GM15510 (cell line): ENCODE data around the gene POR.

Experiments used
- POLR2A ChIP-seq: IDR thresholded peaks from 3 replicates; pipeline ENCODE4 v1.6.1; 2011; ENCODE audit warnings: borderline replicate concordance; ENCODE audit not compliant: insufficient read length; ENCODE audit errors: extremely low read depth

POR gene

DNA sequence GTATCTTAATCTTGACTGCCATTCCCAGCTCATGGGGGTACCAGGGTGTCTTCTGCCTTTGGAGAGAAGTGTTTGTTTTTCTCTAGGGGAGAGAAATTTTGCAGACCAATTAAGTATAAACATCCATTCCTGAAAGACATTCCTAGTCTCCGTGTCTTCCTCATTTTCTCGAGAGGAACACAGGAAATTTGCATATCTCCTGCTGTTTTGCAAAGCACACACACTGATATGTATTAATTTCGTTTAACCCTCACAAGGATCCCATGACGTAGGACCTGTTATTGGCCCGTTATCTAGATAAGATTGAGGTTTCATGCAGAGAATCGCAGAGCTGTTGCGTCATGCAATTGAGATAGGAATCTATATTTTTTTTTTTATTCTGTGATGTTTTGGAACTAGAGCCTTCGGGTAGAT is 35.2 kb upstream of the POR start:
- TF ChIP-seq POLR2A, result no peak

DNA sequence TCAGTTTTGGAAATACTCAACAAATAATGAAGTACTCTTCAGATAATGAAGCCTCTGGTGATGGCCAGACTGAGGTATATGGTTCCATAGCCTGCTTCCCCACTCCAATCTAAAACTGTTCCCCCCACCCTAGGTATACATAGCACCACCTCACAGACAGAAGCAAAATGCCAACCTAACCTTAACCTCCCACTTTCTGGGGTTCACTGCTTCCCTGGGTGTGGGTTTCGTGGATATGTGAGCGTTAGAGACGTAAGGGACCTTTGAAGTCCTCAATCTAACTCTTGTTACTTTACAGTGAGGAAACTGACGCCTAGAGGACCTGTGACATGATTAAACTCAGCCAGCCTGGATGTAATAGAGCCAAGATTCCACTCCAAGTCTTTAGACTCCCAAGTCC is 34.7 kb upstream of the POR start:
- no peak for TF ChIP-seq POLR2A

DNA sequence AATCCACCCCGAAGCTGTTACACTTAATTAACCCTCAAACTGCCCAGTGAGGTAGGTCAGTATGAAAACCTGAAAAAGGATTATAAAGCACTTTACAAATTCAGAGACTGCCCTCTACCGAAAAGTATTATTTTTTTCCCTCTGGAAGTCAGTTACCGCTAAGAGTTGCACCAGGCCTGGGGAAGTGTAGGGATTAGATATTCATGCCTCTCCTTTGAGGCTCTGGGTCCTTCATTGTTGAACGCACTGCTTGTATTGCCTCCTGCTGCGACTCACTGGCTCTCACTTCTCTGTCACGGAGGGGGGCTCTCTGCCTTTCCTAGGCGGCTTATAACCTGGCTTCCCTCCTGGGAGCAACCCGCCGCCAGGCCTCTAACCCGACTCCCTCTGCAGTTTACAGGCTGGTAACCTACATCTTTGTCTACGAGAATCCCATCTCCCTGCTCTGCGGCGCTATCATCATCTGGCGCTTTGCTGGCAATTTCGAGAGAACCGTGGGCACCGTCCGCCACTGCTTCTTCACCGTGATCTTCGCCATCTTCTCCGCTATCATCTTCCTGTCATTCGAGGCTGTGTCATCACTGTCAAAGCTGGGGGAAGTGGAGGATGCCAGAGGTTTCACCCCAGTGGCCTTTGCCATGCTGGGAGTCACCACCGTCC is 33.4 kb upstream of the POR start:
- TF ChIP-seq POLR2A, result no peak

DNA sequence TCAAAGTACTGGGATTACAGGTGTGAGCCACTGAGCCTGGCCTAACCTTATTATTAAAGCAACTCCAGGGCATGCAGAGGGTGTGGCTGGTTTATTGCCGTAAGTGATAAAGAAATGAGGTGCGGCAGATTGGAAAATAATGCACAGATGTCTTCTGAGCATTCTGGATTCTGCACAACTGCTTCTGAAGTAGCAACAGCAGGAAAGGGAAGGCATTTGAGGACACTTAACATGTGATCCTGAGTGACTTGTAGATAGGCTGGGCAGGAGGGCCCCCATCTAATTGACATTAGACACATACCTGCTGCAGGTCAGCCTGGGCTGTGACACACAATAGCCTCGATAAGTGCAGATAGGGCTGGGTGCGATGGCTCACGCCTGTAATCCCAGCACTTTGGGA is 30.5 kb upstream of the POR start:
- no peak for TF ChIP-seq POLR2A

DNA sequence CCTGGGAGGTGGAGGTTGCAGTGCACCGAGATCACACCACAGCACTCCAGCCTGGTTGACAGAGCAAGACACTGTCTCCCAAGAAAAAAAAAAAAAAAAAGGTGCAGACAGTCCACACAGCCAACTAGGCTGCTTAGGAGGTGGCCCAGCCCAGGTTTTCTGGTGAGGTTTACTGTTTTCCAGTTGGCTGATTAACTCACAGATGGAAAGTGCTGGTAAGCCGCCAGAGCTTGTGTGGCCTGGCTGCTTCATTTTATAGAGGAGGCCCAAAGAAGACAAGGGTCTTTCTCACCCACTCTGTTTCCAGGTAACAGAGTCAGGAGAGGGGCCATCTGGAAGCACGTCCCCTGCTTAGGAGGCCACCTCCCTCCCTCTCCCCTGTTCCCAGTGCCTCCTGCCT is 29.9 kb upstream of the POR start:
- TF ChIP-seq POLR2A, result no peak

DNA sequence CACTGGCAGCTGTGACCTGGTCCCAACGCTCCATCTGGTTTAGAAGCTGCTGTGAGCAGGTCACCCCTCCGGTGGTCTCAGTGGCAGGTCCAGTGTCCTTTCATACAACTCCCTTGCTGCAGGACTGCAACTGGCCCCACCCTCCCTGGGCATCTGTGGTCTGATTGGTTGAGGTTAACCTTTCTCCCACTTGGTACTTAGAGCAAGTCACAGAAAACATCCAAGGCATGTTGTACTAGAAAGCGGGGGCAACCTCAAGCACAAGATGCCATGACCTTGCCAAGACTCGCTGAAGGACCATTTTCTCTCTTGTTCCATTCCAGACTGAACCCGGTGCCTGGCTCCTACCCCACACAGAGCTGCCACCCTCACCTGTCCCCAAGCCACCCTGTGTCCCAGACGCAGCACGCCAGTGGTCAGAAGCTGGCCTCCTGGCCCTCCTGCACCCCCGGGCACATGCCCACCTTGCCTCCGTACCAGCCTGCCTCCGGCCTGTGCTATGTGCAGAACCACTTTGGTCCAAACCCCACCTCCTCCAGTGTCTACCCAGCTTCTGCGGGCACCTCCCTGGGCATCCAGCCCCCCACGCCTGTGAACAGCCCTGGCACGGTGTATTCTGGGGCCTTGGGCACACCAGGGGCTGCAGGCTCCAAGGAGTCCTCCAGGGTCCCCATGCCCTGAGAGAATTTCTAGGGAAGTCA is 27.1 kb upstream of the POR start:
- TF ChIP-seq POLR2A, result no peak

DNA sequence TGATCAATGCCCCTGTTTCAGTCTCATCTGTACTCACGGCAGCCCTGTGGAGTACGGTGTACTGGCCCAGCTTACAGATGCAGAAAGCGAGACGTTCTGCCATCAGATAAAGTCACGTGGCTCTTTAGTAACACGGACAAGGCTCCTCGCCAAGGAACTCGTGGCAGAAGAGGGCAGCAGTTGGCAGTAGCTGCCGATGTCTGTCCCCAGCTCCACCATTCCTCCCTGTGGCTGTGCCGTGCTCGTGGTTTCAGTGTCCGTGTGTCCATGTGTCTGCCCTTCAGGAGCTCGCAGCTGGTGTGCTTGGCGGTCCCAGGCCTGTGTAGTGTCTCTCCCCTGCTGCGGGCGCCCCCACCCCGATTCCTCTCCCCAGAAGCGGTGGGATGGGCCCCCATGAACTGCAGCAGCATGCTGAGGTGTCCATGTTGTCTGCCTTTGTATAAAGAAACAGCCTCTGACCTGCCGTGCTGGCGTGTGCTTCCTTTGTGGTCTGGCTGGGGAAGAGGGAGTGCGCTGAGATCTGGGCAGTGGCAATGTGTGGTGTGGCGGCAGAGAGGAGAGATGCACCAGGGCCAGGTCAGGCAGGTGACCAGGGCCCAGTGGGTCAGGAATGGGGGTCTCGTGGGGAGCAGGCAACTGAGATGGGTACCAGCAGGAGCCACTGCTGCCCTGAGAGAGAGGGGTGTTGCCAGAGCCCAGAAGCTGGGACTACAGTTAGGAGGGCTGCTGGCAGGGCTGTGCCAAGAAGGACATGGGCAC is 26.3 kb upstream of the POR start:
- TF ChIP-seq POLR2A, result no peak

DNA sequence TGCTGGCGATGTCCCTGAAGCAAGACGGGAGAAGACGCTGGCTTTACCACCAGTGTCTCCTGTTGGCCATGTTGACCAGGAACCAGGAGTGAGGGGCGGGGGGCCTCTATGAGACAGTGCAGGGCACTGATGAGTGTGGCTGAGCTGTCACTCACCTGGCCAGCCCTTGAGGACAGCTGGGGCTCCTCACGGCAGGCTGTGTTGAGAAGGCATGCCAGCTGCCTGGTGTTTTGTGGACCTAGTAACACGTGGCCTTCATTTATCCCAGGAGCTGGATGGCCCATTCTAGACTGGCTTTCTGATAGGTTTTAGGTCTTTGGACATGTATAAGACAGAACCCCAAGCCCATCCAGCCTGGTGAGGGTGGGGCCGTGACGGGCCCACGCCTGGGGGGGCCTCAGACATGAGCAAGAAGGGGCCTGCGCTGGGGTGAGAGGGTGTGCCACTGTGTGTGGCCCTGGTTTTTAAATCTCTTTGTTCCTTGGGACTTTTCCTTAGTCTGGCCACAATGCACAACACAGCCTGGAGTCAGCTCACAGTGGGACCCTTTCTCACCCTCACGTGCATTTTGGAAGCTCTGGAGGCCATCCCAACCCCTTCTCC is 25.6 kb upstream of the POR start:
- TF ChIP-seq POLR2A, result no peak

DNA sequence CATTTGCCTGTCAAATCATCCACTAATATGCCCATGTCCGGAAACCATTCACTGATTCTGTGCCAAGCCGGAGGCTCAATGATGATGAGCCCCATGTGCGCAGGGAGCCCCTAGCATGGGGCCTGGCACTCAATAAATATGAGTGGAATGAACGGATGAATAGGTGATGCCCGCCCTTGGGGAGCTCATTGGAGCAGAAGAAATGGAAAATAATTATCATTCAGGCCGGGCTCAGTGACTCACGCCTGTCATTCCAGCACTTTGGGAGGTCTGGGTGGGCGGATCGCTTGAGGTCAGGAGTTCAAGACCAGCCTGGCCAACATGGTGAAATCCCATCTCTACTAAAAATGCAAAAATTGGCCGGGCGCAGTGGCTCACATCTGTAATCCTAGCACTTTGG is 25.1 kb upstream of the POR start:
- no peak for TF ChIP-seq POLR2A

DNA sequence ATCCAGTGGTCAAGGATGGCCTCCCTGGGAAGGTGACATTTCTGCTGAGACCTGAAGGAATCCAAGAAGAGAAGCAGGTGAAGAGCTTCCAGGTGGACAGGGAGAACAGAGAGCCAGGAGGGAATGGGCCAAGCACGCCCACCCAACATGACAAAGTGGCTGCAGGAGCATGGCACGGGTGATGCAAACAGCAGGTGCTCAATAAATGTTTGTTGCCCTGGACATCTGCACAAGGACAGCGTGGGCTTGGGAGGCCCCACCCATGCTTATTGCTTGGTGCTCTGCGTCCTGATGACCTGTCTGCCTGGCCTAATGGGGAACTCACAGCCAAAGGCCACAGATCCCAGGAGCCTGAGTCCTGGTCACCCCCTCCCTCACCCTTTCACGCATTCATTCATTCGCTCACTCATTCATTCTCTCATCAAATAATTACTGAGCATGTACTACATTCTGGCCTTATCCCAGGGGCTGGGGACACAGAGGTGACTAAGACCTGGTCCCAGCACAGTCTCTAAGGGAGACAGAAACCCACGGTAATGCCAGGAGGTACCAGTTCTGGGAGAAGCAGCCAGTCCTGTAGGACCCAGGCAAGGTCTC is 23.0 kb upstream of the POR start:
- TF ChIP-seq POLR2A, result no peak

DNA sequence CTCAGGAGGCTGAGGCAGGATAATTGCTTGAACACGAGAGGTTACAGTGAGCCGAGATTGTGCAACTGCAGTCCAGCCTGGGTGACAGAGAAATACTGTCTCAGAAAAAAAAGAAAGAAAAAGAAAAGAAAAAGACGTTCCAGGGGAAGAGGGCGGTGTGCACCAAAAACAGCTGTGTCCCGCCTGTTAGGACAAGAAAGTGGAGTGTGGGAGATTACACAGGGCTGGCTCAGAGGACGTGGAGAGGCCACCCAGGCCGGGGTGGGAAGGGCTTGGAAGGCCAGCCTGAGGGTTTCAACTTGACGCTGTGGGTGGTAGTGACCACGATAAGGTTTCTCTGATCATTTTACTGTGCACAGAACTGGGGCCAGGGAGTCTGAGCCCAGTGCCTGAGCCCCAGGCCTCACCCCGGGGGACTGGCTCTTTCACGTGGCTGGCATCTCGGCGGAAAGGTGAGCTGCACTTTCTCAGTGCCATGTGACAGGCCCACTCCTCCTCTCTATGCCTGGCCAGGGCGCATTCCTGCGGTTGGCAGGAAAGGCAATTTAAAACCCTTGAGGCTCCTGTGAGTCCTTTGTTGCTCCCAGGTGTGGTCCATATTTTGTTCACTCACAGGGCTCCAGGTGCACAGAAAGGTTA is 22.2 kb upstream of the POR start:
- no peak for TF ChIP-seq POLR2A

DNA sequence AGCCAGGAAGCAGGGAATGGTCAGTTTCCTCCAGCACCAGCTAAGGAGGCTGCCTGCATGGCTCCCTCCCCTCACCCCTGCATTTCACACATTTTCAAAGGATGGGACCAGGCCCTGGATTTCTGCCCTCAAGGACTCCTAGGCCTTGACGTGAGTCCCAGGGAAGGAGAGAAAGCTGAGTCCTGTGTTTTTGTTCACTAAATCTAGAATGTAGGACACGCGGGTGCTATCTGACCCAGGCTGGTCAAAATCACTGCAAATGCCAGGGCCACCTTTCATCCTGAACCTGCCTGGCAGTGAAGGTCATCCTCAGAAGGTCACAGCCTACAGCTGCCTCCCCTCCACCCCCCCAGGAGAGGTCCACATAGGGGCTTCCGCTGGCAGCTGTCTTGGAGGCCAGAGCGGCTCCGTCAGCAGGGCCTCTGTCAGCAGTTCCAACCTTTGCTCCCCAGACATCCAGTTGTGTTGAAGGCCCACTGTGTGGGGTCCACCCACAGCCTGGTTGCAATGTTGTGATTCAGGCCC is 18.1 kb upstream of the POR start:
- no peak for TF ChIP-seq POLR2A

DNA sequence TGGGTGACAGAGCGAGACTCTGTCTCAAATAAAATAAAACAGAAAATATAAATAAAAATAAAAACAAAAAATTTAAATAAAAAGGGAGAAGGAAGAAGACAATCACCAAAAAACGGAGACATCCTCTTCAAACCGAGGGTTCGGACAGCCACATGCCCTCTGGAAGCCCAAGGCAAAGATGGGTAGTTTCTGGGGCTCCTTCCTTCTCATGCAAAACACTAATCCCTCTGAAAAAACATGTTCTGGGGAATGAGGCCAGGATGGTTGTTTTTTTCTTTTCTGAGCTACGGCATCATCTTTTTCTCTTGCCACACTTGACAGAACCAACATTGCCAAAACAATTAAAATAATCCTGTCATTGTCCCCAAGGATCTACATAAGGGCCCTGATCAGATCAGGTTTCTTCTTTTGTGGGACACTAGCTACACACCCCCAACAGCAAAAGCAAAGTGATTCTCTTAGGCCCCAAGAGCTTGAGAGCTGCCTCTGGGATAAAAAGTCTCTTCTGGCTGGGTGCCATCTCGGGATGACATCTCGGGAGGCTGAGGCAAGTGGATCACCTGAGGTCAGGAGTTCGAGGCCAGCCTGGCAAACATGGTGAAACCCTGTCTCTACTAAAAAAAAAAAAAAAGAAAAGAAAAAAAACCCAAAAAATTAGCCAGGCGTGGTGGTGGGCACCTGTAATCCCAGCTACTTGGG is 14.2 kb upstream of the POR start:
- no peak for TF ChIP-seq POLR2A
